Measurements from ENCODE around the gene MYADM.

MYADM gene

GRCh38 chr19:53878776-53879139, 11.1 kb downstream of the MYADM start:
- Histone ChIP-seq H3K27me3 (ENCODE audit: control insufficient read depth, low read length) (peaks cover 26% of the 10 kb centered on the region), H3K4me1 (ENCODE audit: control insufficient read depth, low read length) (peaks cover 14% of the 10 kb centered on the region), H4K20me1 (ENCODE audit: control insufficient read depth, insufficient read depth, low read depth, low read length) (no peaks in the 10 kb centered on the region), H3K9me2 (replicated peaks; ENCODE audit: control insufficient read depth, low read length) (no peaks in the 10 kb centered on the region), H3K4me2 (ENCODE audit: low read length) (no peak overlapping the region), H3F3A (ENCODE audit: control insufficient read depth, insufficient read depth) (no peaks in the 10 kb centered on the region), H3K27ac (ENCODE audit: low read depth, low read length) (no peak overlapping the region), H3K79me2 (ENCODE audit: control insufficient read depth, low read length) (no peaks in the 10 kb centered on the region), H3K36me3 (ENCODE audit: control insufficient read depth, low read length) (no peaks in the 10 kb centered on the region), H3K4me3 (ENCODE audit: low read length) (no peak overlapping the region), H3K9me3 (ENCODE audit: control insufficient read depth, insufficient read depth, low read length) (no peaks in the 10 kb centered on the region)
- TF ChIP-seq EZH2phosphoT487 (IDR thresholded peaks at IDR 0.05; ENCODE audit: borderline replicate concordance, low read length) (no peak), CTCF (IDR thresholded peaks at IDR 0.05; ENCODE audit: low read depth, low read length, poor library complexity, severe bottlenecking) (no peak)

- Histone ChIP-seq H3K9me2 (replicated peaks; ENCODE audit: control insufficient read depth, low read length) (no peaks in the 10 kb centered on the region), H4K20me1 (ENCODE audit: control insufficient read depth, insufficient read depth, low read depth, low read length) (no peaks in the 10 kb centered on the region), H3K4me3 (ENCODE audit: low read length) (no peak overlapping the region), H3F3A (ENCODE audit: control insufficient read depth, insufficient read depth) (no peaks in the 10 kb centered on the region), H3K9me3 (ENCODE audit: control insufficient read depth, insufficient read depth, low read length) (no peaks in the 10 kb centered on the region), H3K36me3 (ENCODE audit: control insufficient read depth, low read length) (no peaks in the 10 kb centered on the region), H3K27me3 (ENCODE audit: control insufficient read depth, low read length) (peaks cover 26% of the 10 kb centered on the region), H3K4me1 (ENCODE audit: control insufficient read depth, low read length) (peaks cover 11% of the 10 kb centered on the region), H3K27ac (ENCODE audit: low read depth, low read length) (no peak overlapping the region), H3K4me2 (ENCODE audit: low read length) (no peak overlapping the region), H3K79me2 (ENCODE audit: control insufficient read depth, low read length) (no peaks in the 10 kb centered on the region)
- TF ChIP-seq EZH2phosphoT487 (IDR thresholded peaks at IDR 0.05; ENCODE audit: borderline replicate concordance, low read length) = no peak
- no peak for TF ChIP-seq CTCF (IDR thresholded peaks at IDR 0.05; ENCODE audit: low read depth, low read length, poor library complexity, severe bottlenecking)
Observed at GRCh38 chr19:53879140-53880081, 11.7 kb downstream of the MYADM start.

- H3K27me3 ChIP-seq (ENCODE audit: control insufficient read depth, low read length) = peaks cover 26% of the 10 kb centered on the region
- H3K4me3 ChIP-seq (ENCODE audit: low read length) = no peak overlapping the region
- no peak for TF ChIP-seq CTCF (IDR thresholded peaks at IDR 0.05; ENCODE audit: low read depth, low read length, poor library complexity, severe bottlenecking)
- TF ChIP-seq EZH2phosphoT487 (IDR thresholded peaks at IDR 0.05; ENCODE audit: borderline replicate concordance, low read length) = no peak
- H4K20me1 ChIP-seq (ENCODE audit: control insufficient read depth, insufficient read depth, low read depth, low read length) = no peaks in the 10 kb centered on the region
- H3F3A ChIP-seq (ENCODE audit: control insufficient read depth, insufficient read depth) = no peaks in the 10 kb centered on the region
- peak overlapping the region; percentile 36; the same call in 1 of the 2 replicates for H3K4me2 ChIP-seq (ENCODE audit: low read length)
- H3K27ac ChIP-seq (ENCODE audit: low read depth, low read length) = no peak overlapping the region
- H3K9me3 ChIP-seq (ENCODE audit: control insufficient read depth, insufficient read depth, low read length) = no peaks in the 10 kb centered on the region
- H3K79me2 ChIP-seq (ENCODE audit: control insufficient read depth, low read length) = no peaks in the 10 kb centered on the region
- H3K4me1 ChIP-seq (ENCODE audit: control insufficient read depth, low read length) = peaks cover 7% of the 10 kb centered on the region
- H3K9me2 ChIP-seq (replicated peaks; ENCODE audit: control insufficient read depth, low read length) = no peaks in the 10 kb centered on the region
- H3K36me3 ChIP-seq (ENCODE audit: control insufficient read depth, low read length) = no peaks in the 10 kb centered on the region
Observed at GRCh38 chr19:53880711-53881481, 13.2 kb downstream of the MYADM start.
